ENCODE measurements around the gene CREBL2. TPM values are rescaled to one million over a fixed set of nuclear protein-coding genes. Genes with fewer than 3 reads are reported as not detected.

The CREBL2 gene
- total RNA-seq, 1 experiment from 2014 or later: 17.3 TPM

- no peak for TF ChIP-seq NFE2L1 (CRISPR knock-in tag; IDR thresholded peaks at IDR 0.05)
- TF ChIP-seq KAT7 (CRISPR knock-in tag; IDR thresholded peaks at IDR 0.05; ENCODE audit: borderline replicate concordance): no peak
- no peak for TF ChIP-seq PRRX2 (CRISPR knock-in tag; IDR thresholded peaks at IDR 0.05)
- TF ChIP-seq ZNF425 (CRISPR knock-in tag; conservative IDR thresholded peaks at IDR 0.05): no peak
- no peak for TF ChIP-seq RELA (CRISPR knock-in tag; IDR thresholded peaks at IDR 0.05; ENCODE audit: borderline replicate concordance)
Measured at GRCh38 chr12:12673296-12673695, 61.6 kb downstream of the CREBL2 start (continued).

GRCh38 chr12:12676605-12677004 lies 64.9 kb downstream of the CREBL2 start:
- peak overlapping the region; percentile 32 for H3K4me3 Mint-ChIP-seq
- H3K4me1 Mint-ChIP-seq: peaks cover 27% of the 10 kb centered on the region
- H3K9me3 Mint-ChIP-seq: no peaks in the 10 kb centered on the region
- POLR2A ChIA-PET: no interaction called here
- peaks cover 9% of the 10 kb centered on the region; the same call in 1 of the 2 replicates for H3K36me3 Mint-ChIP-seq
- TF ChIP-seq AR (CRISPR knock-in tag; IDR thresholded peaks at IDR 0.05) (no peak), ZNF423 (CRISPR knock-in tag; IDR thresholded peaks at IDR 0.05) (0 out of 2 replicates have a peak, but pooled peaks have one; percentile 7), TEAD1 (CRISPR knock-in tag; IDR thresholded peaks at IDR 0.05) (peak; percentile 77), SMAD4 (CRISPR knock-in tag; IDR thresholded peaks at IDR 0.05) (no peak)
- peak overlapping the region; percentile 87 for H3K27ac Mint-ChIP-seq
- ATAC-seq: peak; percentile 75
- CTCF ChIA-PET: interaction anchor here (1.1 kb wide), 1 partner anchor 21 kb away, joined by 3 read pairs; no protein-coding TSS in a partner anchor
- peaks cover 96% of the 10 kb centered on the region for H3K27me3 Mint-ChIP-seq (ENCODE audit: low read depth)
- no peak for DNase-seq (ENCODE audit: low spot score)

- CTCF ChIA-PET: interaction anchor here (1.3 kb wide), 1 partner anchor 56 kb away, joined by 5 read pairs; no protein-coding TSS in a partner anchor
- DNase-seq (ENCODE audit: low spot score) (no peak), ATAC-seq (no peak)
- no peaks in the 10 kb centered on the region for H3K9me3 Mint-ChIP-seq
- POLR2A ChIA-PET: interaction anchor here (1.2 kb wide), 1 partner anchor 69 kb away, joined by 3 read pairs; no protein-coding TSS in a partner anchor
- TF ChIP-seq HMGXB4 (CRISPR knock-in tag; IDR thresholded peaks at IDR 0.05) (no peak), SP1 (CRISPR knock-in tag; conservative IDR thresholded peaks at IDR 0.05) (no peak), NR3C1 (CRISPR knock-in tag; conservative IDR thresholded peaks at IDR 0.05; ENCODE audit: low read depth) (no peak), NFE2L1 (CRISPR knock-in tag; IDR thresholded peaks at IDR 0.05) (no peak), ZNF532 (CRISPR knock-in tag; IDR thresholded peaks at IDR 0.05; ENCODE audit: borderline replicate concordance) (no peak), ELF4 (CRISPR knock-in tag; IDR thresholded peaks at IDR 0.05; ENCODE audit: low read depth) (no peak)
- H3K27me3 Mint-ChIP-seq (ENCODE audit: low read depth): peaks cover 57% of the 10 kb centered on the region
- H3K36me3 Mint-ChIP-seq: no peaks in the 10 kb centered on the region
- H3K27ac Mint-ChIP-seq: no peak overlapping the region; the same call in 1 of the 2 replicates
- peaks cover 43% of the 10 kb centered on the region for H3K4me1 Mint-ChIP-seq
- H3K4me3 Mint-ChIP-seq: no peak overlapping the region
Measured at GRCh38 chr12:12681061-12681765, 69.5 kb downstream of the CREBL2 start.
